ENCODE measurements around the gene LONP2.

GRCh38 chr16:48342591-48342990 lies 98.5 kb downstream of the LONP2 start:
- TF ChIP-seq CTCF (conservative IDR thresholded peaks at IDR 0.05; ENCODE audit: low read depth in 2 of 2) (no peak), EZH2 (IDR thresholded peaks at IDR 0.05; ENCODE audit: low read depth, unreplicated experiment) (no peak), POLR2AphosphoS5 (IDR thresholded peaks at IDR 0.05; ENCODE audit: low read depth) (no peak)

Measured in GM23338 (cell line).